Epithelial cell of proximal tubule (primary cell): ENCODE data around the gene DLX6. TPM values are rescaled to one million over a fixed set of nuclear protein-coding genes. Genes with fewer than 3 reads are reported as not detected.

Experiments used
- DNase-seq: peaks from one replicate; pipeline ENCODE4 v3.0.0-alpha.2; 2011; ENCODE audit warnings: low read depth
- H3K4me3 ChIP-seq: 2 replicates; pipeline ENCODE4 v1.5.1; 2011; ENCODE audit warnings: low read depth, mild to moderate bottlenecking, low read length
- total RNA-seq: library from RNA; depleted of rRNA; stranded (reverse); fragments of >200 nt; gene quantifications from 2 replicates; pipeline ENCODE4 v1.2.3, GENCODE V29; 2015
- TF ChIP-seq, protein P1 (sequence below): conservative IDR thresholded peaks from 2 replicates; pipeline ENCODE4 v1.5.1; 2012; ENCODE audit warnings: low read depth, mild to moderate bottlenecking, low read length

Gene DLX6
- total RNA-seq, 1 donor from 2014 or later: not detected

DNA sequence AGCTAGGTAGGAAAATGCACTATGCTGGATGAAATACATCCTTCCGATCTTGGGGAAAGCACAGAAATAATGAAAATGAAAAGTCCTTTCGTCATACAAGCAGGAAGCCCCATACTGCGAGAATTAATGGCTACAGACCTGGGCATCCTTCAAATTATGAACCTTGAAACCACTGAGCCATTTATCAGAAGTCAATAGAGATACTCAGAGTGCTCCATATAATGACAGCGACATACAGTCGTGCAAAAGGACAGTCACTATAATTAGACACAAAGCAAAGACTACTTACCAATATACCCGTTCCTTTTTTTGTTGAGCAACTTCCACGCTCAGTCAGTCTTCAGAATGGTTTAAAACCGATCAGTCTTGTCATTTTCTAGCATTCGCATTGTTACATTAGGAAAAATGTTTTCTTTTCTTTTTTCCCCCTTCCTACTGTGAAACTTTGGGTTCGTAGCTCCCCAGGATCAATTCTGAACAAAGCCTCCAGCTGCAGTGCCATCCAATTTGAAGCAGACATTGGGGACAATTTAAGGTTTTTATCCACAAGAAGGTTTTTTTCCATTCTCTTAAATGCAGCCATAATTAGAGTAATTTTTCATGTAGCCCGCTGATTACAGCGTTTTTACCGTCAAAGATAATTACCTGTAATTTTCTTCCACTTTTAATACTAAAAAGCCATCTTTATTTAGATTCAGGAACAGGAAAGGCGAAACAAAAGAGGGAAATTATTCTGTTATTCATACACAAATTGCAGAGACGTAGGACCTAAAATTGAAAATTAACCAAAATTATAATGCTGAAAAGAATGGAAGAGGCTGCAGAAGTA, 6.4 kb downstream of the DLX6 start:
- no peak overlapping the region for H3K4me3 ChIP-seq
- TF ChIP-seq, protein P1, sequence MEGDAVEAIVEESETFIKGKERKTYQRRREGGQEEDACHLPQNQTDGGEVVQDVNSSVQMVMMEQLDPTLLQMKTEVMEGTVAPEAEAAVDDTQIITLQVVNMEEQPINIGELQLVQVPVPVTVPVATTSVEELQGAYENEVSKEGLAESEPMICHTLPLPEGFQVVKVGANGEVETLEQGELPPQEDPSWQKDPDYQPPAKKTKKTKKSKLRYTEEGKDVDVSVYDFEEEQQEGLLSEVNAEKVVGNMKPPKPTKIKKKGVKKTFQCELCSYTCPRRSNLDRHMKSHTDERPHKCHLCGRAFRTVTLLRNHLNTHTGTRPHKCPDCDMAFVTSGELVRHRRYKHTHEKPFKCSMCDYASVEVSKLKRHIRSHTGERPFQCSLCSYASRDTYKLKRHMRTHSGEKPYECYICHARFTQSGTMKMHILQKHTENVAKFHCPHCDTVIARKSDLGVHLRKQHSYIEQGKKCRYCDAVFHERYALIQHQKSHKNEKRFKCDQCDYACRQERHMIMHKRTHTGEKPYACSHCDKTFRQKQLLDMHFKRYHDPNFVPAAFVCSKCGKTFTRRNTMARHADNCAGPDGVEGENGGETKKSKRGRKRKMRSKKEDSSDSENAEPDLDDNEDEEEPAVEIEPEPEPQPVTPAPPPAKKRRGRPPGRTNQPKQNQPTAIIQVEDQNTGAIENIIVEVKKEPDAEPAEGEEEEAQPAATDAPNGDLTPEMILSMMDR: no peak
- DNase-seq: no peak

DNA sequence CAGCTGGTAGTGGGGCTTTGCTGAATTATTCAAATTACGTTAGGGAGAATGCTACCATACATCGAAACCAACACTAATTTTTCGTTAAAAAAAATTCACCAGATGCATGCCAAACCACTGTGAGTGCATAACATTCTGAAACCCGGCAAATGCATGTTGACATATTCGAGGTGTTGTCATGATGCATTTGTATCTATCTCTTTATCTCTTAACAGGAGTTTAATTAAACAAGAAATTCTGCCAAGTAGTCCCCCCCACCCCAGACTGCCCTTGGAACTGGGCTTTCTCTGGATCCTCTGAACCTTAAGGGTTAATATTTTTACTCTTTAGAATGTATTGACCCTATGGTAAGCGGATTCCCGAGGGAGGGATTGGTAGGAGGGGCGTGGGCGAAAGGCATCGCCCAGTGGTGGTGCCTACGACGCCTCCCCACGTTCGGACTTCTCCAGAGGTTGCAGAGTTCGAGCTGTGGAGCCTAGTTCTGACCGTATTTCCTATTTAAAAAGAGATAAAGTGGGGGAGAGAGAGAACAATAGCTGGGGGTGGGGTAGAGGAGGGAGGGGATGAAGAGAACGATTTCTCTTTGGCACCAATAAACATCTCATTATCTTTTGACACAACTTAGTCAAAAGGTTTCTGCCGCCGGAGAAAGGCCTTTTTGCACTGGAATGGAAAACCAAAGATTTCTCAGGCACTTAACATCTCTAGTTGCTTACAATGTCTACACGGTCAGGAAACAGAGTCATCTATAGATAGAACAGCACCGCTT, 7.2 kb downstream of the DLX6 start:
- DNase-seq: no peak
- no peak overlapping the region for H3K4me3 ChIP-seq
- TF ChIP-seq, protein P1: no peak

DNA sequence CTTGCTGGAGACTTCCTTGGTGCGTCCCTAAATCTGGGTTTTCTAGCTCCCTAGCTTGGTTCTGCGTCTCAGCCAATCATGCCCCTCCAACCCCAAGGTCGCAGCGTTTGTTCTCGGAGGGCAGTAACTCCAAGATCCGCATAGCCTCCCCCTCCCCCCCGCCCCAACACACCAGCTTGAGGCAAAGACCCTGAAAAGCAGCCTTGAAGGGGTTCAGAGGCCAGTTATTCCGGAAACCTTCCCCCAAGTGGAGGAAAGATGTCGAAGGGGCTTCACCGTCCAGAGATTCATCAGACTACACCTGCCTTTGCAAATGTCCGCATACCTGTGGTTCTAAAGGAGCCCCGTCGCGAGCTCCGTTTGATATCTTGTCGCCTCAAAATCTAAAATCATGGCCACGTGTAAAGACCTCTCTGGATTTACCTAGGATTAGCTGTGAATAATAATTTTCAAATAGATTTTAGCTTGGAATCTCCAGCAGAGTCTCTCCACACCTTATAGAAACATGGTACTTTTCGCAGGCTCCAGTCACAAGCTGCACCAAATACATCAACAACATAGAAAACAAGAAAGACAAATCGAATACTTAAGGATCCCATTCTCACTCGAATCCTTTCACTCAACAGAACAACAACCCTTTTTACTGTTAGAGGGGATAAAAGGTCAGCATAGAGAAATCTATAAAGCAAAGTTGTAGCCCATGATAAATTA, 7.9 kb downstream of the DLX6 start:
- no peak overlapping the region for H3K4me3 ChIP-seq
- TF ChIP-seq, protein P1: no peak
- no peak for DNase-seq

DNA sequence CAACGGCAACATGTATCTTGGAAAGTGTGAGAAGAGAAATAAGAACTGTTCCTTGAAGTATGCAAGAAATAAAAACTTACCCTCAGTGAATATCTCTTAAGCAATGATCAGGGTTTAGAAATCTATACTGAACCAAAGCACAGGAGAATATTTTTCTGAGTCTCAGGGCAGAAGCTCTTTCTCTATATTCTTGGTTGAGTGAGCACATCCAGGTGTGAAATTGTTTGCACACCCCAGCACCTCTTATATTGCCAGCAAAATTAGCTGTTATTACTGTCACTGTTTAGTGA, 8.4 kb downstream of the DLX6 start:
- TF ChIP-seq, protein P1: no peak
- H3K4me3 ChIP-seq: no peak overlapping the region

DNA sequence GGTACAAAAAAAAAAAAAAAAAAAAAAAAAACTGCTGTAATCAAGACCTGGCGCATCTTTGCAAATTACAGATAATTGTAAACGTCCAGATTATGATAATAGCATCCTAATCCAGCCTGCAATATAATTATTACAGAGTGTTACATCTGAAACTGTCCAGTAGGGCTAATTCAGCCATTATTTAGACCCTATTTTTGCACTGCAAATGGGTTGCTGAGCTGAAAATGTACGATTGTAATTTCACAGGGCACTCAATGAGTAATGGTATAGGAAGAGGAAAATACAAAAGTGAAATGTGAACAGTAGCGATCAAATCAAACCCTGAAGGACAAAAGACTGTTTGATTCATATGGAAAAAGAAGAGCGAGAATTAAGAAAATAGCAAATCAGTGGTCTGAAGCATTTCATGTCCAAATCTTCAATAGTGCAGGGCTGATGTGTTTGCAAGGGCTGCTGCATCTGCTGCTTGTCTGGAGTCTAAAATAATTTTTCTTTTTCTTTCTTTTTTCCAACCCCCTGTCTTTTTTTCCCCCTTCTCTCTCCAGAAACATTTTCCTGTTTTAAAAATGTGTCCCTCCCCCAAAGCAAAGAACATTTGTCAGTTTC, 8.9 kb downstream of the DLX6 start:
- TF ChIP-seq, protein P1: no peak
- no peak overlapping the region for H3K4me3 ChIP-seq
- DNase-seq: no peak

More for the DNA sequence above, 8.4 kb downstream of the DLX6 start:
- no peak for DNase-seq

DNA sequence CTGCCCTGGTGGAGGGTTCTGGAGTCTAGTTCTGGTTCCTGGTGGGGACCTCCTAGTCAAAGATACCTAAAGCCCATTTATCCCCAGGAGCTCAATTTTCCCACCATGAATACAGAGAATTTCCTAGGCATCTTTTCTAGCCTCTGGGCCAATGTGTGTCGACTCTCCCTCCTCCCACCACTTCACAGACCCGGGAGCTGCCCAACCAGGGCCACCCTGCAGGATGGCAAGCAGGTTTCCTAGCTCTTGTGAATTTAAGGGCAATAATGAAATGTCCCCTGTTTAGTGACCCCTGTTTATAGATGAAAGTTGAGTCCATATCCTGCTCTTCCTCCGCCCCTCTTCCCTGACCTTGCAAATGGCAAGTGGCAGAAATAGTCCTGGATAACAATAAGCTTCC, 9.9 kb downstream of the DLX6 start:
- H3K4me3 ChIP-seq: no peak overlapping the region
- DNase-seq: no peak
- TF ChIP-seq, protein P1: no peak
